Neural cell (in vitro differentiated cells): ENCODE data around the gene OR6N2. TPM values are rescaled to one million over a fixed set of nuclear protein-coding genes. Genes with fewer than 3 reads are reported as not detected.

Experiments
- H2AFZ ChIP-seq: fragments of 200-600, 300-800 bp; sonication (generic), shearing (Covaris generic); 2 replicates; pipeline ENCODE4 v1.6.0; 2014; ENCODE audit warnings: low read depth, mild to moderate bottlenecking, antibody characterized with exemption, low read length, moderate library complexity
- H3F3A ChIP-seq: fragments of 200-600 bp; shearing (Covaris generic); 2 replicates; pipeline ENCODE4 v1.6.1; 2016; ENCODE audit warnings: mild to moderate bottlenecking, moderate library complexity, mixed read lengths, antibody characterized with exemption, low read length; ENCODE audit not compliant: insufficient read depth, poor library complexity, severe bottlenecking
- H3K27ac ChIP-seq: fragments of 200-600, 300-800 bp; sonication (generic), shearing (Covaris generic); 2 replicates; pipeline ENCODE4 v1.5.1; 2014; ENCODE audit warnings: mild to moderate bottlenecking, low read length, moderate library complexity
- H3K27me3 ChIP-seq: fragments of 300-800, 200-600 bp; sonication (generic), shearing (Covaris generic); 2 replicates; pipeline ENCODE4 v1.6.0; 2014; ENCODE audit warnings: mild to moderate bottlenecking, low read depth, low read length, moderate library complexity; ENCODE audit not compliant: insufficient read depth
- H3K36me3 ChIP-seq: fragments of 300-800, 200-600 bp; sonication (generic), shearing (Covaris generic); 2 replicates; pipeline ENCODE4 v1.5.1; 2014; ENCODE audit warnings: mild to moderate bottlenecking, antibody characterized with exemption, low read length, moderate library complexity; ENCODE audit not compliant: insufficient read depth
- H3K4me2 ChIP-seq: fragments of 300-800, 200-600 bp; sonication (generic), shearing (Covaris generic); 2 replicates; pipeline ENCODE4 v1.6.0; 2014; ENCODE audit warnings: mild to moderate bottlenecking, low read length
- H3K4me3 ChIP-seq: fragments of 300-800, 200-600 bp; sonication (generic), shearing (Covaris generic); 2 replicates; pipeline ENCODE4 v1.5.1; 2014; ENCODE audit warnings: mild to moderate bottlenecking, low read length, moderate library complexity
- H3K79me2 ChIP-seq: fragments of 200-600 bp; shearing (Covaris generic); replicated peaks from 2 replicates; pipeline ENCODE4 v1.6.0; 2014; ENCODE audit warnings: mild to moderate bottlenecking, low read length, moderate library complexity; ENCODE audit not compliant: insufficient read depth
- H3K9ac ChIP-seq: fragments of 300-800, 200-600 bp; sonication (generic), shearing (Covaris generic); 2 replicates; pipeline ENCODE4 v1.6.1; 2016; ENCODE audit warnings: mild to moderate bottlenecking, low read length, mixed read lengths
- H3K9me2 ChIP-seq: fragments of 200-600 bp; shearing (Covaris generic); 2 replicates; pipeline ENCODE4 v1.6.1; 2016; ENCODE audit warnings: mild to moderate bottlenecking, low read length, mixed read lengths; ENCODE audit not compliant: insufficient read depth
- H3K9me3 ChIP-seq: fragments of 200-600, 300-800 bp; sonication (generic), shearing (Covaris generic); 2 replicates; pipeline ENCODE4 v1.6.1; 2016; ENCODE audit warnings: mild to moderate bottlenecking, mixed run types, low read length, moderate library complexity, mixed read lengths
- H4K20me1 ChIP-seq: fragments of 200-600 bp; shearing (Covaris generic); 2 replicates; pipeline ENCODE4 v1.6.1; 2016; ENCODE audit warnings: mild to moderate bottlenecking, mixed run types; ENCODE audit not compliant: insufficient read depth
- EP300 ChIP-seq: fragments of 450-650 bp; conservative IDR thresholded peaks from 2 replicates; pipeline ENCODE4 v1.6.1; 2014; ENCODE audit warnings: antibody characterized with exemption, mild to moderate bottlenecking, moderate library complexity; ENCODE audit not compliant: poor library complexity, severe bottlenecking
- EZH2 ChIP-seq: fragments of 200-600, 300-800 bp; shearing (Covaris generic), sonication (generic); IDR thresholded peaks from 2 replicates; pipeline ENCODE4 v1.6.1; 2014; ENCODE audit warnings: antibody characterized with exemption, low read length, borderline replicate concordance, mild to moderate bottlenecking; ENCODE audit not compliant: insufficient read depth, poor library complexity, severe bottlenecking
- MXI1 ChIP-seq: fragments of 450-650 bp; conservative IDR thresholded peaks from 2 replicates; pipeline ENCODE4 v1.6.1; 2014; ENCODE audit warnings: antibody characterized with exemption, mild to moderate bottlenecking; ENCODE audit not compliant: poor library complexity, severe bottlenecking
- POLR2AphosphoS5 ChIP-seq: IDR thresholded peaks from 2 replicates; pipeline ENCODE4 v1.6.1; 2012
- RAD21 ChIP-seq: fragments of 450-650 bp; conservative IDR thresholded peaks from 2 replicates; pipeline ENCODE4 v1.6.1; 2014; ENCODE audit warnings: antibody characterized with exemption, mild to moderate bottlenecking, moderate library complexity
- SMC3 ChIP-seq: fragments of 450-650 bp; conservative IDR thresholded peaks from 2 replicates; pipeline ENCODE4 v1.6.1; 2014; ENCODE audit warnings: antibody characterized with exemption, mild to moderate bottlenecking, moderate library complexity; ENCODE audit not compliant: poor library complexity
- TAF1 ChIP-seq: IDR thresholded peaks from 2 replicates; pipeline ENCODE4 v1.6.1; 2012; ENCODE audit warnings: low read depth
- polyA plus RNA-seq: library from polyadenylated mRNA; depleted of rRNA; stranded (reverse); fragments of >200 nt; gene quantifications from 2 replicates; pipeline ENCODE4 v1.2.3, GENCODE V29; 2014
- TF ChIP-seq, protein P1 (sequence below): fragments of 450-650 bp; IDR thresholded peaks from 2 replicates; pipeline ENCODE4 v1.5.1; 2014; ENCODE audit warnings: antibody characterized with exemption, mild to moderate bottlenecking, moderate library complexity; ENCODE audit not compliant: poor library complexity, severe bottlenecking
- TF ChIP-seq, protein P2 (sequence below): IDR thresholded peaks from 2 replicates; pipeline ENCODE4 v1.6.1; 2012; ENCODE audit warnings: borderline replicate concordance

OR6N2 gene
- polyA plus RNA-seq, 1 donor from 2014 or later: not detected

DNA sequence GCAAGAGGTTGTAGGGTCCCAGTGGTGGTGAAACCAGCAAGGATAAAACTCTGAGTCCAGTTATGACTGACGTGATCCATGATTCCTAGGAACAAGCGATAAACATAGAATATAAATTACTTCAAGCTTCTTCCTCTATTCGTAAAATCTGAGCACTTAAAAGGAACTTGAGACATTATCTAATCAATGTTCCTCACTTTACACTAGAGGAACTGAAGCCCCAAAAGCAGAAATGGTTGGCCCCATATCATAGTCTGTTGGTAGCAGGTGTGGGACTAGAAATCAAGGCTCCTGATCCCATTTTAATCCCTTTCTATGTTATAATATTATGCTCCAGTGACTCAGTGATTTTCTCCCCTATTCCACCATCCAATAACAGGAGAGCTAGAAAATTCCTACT lies 28.3 kb upstream of the OR6N2 start (continued):
- TF ChIP-seq MXI1 (no peak), POLR2AphosphoS5 (no peak), RAD21 (no peak)

DNA sequence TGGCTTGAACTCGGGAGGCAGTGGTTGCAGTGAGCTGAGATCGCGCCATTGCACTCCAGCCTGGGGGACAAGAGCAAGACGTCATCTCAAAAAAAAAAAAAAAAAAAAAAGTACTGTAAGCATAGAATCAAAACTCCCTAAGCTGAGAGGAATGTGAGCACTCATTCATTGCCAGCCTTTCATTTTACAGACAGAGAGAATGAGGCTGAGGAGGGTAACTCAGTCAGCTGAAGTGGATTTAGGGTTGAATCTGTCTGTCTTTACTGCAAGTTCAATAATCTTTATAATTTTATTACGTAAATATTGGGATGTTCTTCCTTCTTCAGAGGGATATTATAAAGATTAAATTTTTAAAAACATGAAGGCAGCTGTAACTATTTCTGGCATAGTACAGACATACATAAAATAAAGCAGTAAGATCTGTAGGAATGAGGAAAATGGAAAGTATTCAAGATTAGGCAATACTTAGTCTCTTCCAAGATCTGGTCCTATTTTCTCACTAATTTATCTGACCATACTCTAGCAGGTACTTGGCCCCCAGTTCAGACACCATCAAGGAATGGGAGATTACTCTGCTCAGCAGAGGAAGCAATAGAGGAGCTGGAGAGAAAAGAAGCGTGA lies 26.0 kb upstream of the OR6N2 start:
- H3K4me3 ChIP-seq: no peak overlapping the region
- TF ChIP-seq TAF1: no peak
- no peak for TF ChIP-seq RAD21
- TF ChIP-seq, protein P1, sequence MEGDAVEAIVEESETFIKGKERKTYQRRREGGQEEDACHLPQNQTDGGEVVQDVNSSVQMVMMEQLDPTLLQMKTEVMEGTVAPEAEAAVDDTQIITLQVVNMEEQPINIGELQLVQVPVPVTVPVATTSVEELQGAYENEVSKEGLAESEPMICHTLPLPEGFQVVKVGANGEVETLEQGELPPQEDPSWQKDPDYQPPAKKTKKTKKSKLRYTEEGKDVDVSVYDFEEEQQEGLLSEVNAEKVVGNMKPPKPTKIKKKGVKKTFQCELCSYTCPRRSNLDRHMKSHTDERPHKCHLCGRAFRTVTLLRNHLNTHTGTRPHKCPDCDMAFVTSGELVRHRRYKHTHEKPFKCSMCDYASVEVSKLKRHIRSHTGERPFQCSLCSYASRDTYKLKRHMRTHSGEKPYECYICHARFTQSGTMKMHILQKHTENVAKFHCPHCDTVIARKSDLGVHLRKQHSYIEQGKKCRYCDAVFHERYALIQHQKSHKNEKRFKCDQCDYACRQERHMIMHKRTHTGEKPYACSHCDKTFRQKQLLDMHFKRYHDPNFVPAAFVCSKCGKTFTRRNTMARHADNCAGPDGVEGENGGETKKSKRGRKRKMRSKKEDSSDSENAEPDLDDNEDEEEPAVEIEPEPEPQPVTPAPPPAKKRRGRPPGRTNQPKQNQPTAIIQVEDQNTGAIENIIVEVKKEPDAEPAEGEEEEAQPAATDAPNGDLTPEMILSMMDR: no peak
- no peaks in the 10 kb centered on the region for H3K79me2 ChIP-seq
- H3K4me2 ChIP-seq: no peak overlapping the region
- H3F3A ChIP-seq: no peaks in the 10 kb centered on the region
- H3K36me3 ChIP-seq: no peaks in the 10 kb centered on the region
- no peaks in the 10 kb centered on the region for H3K9me2 ChIP-seq
- H3K9ac ChIP-seq: no peak overlapping the region
- H3K9me3 ChIP-seq: no peaks in the 10 kb centered on the region
- no peaks in the 10 kb centered on the region for H3K27me3 ChIP-seq
- H3K27ac ChIP-seq: no peak overlapping the region
- H4K20me1 ChIP-seq: no peaks in the 10 kb centered on the region
- H2AFZ ChIP-seq: no peak overlapping the region

DNA sequence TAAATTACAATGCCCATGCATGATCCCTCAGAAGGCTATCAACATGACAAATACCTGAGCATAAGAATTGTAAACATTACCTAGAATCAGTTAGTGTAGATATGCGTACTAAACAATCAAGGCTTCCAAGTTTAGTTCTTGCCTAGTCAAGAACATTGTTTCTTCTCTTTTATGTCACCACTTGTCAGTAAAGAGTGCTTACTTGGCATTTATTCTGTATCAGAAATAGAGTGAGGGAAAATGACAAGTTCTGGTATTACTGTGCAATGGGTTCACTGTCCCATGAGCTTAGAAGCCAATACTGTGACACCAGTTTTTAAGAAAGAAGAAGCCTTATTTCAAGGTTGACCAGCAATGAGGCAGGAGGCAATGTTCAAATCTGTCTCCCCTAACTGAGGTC lies 22.7 kb upstream of the OR6N2 start:
- Histone ChIP-seq H3K36me3 (no peaks in the 10 kb centered on the region), H3K4me2 (no peak overlapping the region), H3K9me2 (no peaks in the 10 kb centered on the region), H3K27me3 (no peaks in the 10 kb centered on the region), H3K9ac (no peak overlapping the region), H4K20me1 (no peaks in the 10 kb centered on the region), H3F3A (no peaks in the 10 kb centered on the region), H3K9me3 (no peaks in the 10 kb centered on the region), H3K27ac (no peak overlapping the region), H2AFZ (no peak overlapping the region), H3K4me3 (no peak overlapping the region), H3K79me2 (no peaks in the 10 kb centered on the region)
- TF ChIP-seq TAF1: no peak
- TF ChIP-seq MXI1: no peak
- no peak for TF ChIP-seq RAD21
- TF ChIP-seq EZH2: no peak
- TF ChIP-seq SMC3: no peak

DNA sequence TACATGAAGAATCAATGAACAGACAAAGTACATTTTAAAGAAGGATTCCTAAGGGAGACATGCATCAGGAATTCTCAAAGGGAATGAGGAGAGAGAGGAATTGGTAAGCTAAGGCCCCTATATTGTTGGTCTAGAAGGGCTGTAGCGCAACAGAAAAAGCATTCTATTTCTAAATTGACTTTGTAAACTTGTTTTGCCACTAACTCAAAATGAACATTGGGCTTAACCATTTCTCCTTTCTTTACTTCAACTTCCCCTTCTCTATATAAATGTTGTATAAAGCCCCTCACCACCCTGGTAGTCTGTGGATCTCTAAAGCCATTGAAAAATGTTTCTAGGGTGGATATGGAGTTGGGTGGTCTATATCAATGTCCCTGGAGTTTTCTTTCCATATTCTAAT lies 20.4 kb upstream of the OR6N2 start:
- Histone ChIP-seq H2AFZ (no peak overlapping the region), H3K9ac (no peak overlapping the region), H3K4me3 (no peak overlapping the region), H3K9me2 (no peaks in the 10 kb centered on the region), H3K36me3 (no peaks in the 10 kb centered on the region), H3K79me2 (no peaks in the 10 kb centered on the region), H3K4me2 (no peak overlapping the region), H3K27ac (no peak overlapping the region), H3K9me3 (no peaks in the 10 kb centered on the region), H3K27me3 (no peaks in the 10 kb centered on the region), H4K20me1 (no peaks in the 10 kb centered on the region), H3F3A (no peaks in the 10 kb centered on the region)
- TF ChIP-seq, protein P1: no peak
- TF ChIP-seq POLR2AphosphoS5: no peak
- TF ChIP-seq MXI1: no peak
- TF ChIP-seq, protein P2, sequence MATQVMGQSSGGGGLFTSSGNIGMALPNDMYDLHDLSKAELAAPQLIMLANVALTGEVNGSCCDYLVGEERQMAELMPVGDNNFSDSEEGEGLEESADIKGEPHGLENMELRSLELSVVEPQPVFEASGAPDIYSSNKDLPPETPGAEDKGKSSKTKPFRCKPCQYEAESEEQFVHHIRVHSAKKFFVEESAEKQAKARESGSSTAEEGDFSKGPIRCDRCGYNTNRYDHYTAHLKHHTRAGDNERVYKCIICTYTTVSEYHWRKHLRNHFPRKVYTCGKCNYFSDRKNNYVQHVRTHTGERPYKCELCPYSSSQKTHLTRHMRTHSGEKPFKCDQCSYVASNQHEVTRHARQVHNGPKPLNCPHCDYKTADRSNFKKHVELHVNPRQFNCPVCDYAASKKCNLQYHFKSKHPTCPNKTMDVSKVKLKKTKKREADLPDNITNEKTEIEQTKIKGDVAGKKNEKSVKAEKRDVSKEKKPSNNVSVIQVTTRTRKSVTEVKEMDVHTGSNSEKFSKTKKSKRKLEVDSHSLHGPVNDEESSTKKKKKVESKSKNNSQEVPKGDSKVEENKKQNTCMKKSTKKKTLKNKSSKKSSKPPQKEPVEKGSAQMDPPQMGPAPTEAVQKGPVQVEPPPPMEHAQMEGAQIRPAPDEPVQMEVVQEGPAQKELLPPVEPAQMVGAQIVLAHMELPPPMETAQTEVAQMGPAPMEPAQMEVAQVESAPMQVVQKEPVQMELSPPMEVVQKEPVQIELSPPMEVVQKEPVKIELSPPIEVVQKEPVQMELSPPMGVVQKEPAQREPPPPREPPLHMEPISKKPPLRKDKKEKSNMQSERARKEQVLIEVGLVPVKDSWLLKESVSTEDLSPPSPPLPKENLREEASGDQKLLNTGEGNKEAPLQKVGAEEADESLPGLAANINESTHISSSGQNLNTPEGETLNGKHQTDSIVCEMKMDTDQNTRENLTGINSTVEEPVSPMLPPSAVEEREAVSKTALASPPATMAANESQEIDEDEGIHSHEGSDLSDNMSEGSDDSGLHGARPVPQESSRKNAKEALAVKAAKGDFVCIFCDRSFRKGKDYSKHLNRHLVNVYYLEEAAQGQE: no peak
- no peak for TF ChIP-seq EP300
- no peak for TF ChIP-seq SMC3
- TF ChIP-seq RAD21: no peak
- no peak for TF ChIP-seq TAF1
- no peak for TF ChIP-seq EZH2
